ENCODE data around the gene JUNB.
"Not testable (repeated sequence)": the region's sequence is repeated elsewhere in the genome, so short reads cannot be mapped to it uniquely, and the experiment has no call there.

Gene JUNB

GRCh38 chr19:12804051-12804450, 12.8 kb downstream of the JUNB start:
- no peak for DNase-seq (ENCODE audit: low read depth)

DNA sequence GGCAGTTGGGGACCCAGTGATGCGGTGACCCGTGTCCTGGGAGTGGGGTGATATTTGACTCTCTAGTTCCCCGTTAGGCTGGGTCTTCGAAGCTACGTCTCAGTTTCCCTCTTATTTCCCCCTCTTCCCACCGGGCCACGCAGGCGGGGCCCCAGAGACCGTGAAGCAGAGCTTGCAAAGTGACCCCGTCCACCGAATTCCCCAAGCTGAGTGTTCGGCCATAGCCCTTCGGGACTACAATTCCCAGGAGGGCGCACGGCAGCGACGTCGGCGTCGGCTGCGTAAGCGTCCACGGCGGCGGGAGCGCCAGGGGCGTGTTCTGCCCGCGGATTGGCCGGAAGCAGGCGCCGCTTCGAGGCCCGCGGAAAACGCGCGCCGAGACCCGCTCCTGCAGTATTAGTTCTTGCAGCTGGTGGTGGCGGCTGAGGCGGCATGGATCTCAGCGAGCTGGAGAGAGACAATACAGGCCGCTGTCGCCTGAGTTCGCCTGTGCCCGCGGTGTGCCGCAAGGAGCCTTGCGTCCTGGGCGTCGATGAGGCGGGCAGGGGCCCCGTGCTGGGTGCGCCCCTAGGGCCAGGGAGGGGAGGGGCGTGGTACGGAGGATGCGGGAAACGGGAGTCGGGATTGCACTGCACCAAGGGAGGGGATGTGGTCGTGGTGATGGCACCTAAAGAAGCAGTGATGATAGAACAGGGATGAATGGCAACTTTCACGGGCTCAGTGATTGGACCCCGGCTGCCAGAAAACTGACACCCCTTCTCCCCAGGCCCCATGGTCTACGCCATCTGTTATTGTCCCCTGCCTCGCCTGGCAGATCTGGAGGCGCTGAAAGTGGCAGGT, 15.2 kb downstream of the JUNB start, which contains the start of gene RNASEH2A:
TSS of gene RNASEH2A (plus strand) at position 343 of the 840 bp plus-strand sequence. CDS start at position 433, 90 bp downstream.
- no peak for DNase-seq (ENCODE audit: low read depth)

DNA sequence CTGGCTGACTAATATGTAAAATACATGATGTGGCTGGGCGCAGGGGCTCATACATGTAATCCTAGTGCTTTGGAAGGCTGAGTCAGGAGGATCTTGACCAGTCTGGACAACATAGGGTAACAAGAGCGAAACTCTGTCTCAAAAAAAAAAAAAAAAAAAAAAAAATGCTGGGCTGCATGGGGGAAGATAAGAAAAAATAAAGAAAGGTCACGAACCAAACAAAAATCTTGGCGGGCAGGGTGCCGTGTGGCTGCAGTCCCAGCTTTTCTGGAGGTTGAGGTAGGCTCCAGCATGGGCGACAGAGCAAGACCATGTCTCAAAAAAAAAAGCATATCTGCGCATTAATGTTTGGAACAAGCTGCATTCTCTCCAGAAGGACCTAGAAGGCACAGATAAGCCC, 23.8 kb downstream of the JUNB start:
- no peak for DNase-seq (ENCODE audit: low read depth)

DNA sequence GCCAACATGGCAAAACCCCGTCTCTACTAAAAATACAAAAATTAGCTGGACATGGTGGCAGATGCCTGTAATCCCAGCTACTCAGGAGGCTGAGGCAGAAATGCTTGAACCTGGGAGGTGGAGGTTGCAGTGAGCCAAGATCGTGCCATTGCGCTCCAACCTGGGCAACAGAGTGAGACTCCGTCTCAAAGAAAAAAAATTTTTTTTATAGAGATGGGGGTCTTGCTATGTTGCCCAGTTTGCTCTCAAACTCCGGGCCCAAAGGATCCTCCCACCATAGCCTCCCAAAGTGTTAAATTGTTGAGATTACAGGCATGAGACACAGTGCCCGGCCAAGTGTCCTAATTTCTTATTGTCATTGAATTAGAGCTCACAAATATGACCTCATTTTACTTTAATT, 25.9 kb downstream of the JUNB start:
- DNase-seq (ENCODE audit: low read depth), result not testable (repeated sequence)

- not testable (repeated sequence) for DNase-seq (ENCODE audit: low read depth)
Measured at GRCh38 chr19:12817810-12818209, 26.5 kb downstream of the JUNB start.

DNA sequence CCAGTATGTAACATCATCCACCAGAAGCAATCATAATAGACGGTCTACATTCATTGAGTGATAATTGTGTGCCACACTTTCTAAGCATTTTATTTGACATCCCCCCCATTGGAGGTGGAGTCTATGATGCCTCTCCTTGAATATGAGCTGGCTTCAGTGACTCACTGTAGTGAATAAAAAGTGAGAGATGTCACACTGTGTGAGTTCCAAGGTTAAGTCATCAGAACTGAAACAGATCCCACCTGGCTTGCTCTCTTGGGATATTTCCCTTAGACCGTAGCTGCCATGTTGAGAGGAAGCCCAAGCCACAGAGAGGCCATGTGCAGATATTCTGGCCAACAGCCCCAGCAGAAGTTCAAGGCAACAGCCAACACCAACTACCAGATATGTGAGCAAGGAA, 30.5 kb downstream of the JUNB start:
- no peak for DNase-seq (ENCODE audit: low read depth)

DNA sequence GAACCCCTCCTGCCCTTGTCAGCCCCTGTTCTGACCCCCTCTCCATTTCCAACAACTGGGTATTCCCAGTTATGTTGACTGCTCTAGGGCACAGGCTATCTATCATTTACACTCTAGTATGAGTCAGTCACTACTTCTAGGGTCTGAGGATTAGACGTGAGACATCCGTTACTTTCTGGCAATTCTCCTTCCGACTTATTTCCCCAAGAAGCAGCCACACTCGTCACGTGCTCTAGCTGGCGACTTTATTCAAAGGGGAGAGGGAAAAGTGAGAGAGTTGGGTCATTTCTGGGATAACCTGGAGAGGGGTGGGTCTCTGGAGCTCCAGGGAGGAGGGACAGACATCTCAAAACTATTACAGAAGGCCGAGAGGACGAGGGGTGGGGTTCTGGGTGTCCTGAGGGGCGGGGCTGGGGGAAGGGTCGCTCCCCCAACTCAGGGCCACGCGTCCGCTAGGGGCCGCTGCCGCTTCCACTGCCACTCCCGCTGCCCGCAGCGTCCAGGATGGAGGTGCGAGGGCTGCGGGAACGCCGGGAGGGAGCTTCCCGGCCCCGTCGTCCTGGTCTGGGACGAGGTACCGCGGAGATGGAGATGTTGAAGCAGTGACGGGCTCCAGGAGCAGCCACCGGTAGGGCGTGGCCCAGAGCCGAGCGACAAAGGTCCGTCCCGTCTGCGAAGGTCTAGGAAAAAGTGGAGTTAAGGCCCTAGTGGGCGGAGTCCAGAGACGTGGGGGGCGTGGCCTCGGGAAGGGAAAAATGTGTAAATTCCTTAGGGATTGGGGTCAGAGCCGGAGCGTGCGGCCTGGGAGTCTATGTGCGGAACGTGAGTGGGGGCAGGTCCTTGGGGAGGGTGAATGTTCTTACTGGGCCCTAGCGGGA, 34.2 kb downstream of the JUNB start:
- DNase-seq (ENCODE audit: low read depth), result no peak

- no peak for DNase-seq (ENCODE audit: low read depth)
Measured at GRCh38 chr19:12828494-12828893, 37.2 kb downstream of the JUNB start.

- DNase-seq (ENCODE audit: low read depth), result no peak
Measured at GRCh38 chr19:12833418-12833737, 42.1 kb downstream of the JUNB start.

- no peak for DNase-seq (ENCODE audit: low read depth)
Measured at GRCh38 chr19:12833738-12834565, 42.7 kb downstream of the JUNB start.

DNA sequence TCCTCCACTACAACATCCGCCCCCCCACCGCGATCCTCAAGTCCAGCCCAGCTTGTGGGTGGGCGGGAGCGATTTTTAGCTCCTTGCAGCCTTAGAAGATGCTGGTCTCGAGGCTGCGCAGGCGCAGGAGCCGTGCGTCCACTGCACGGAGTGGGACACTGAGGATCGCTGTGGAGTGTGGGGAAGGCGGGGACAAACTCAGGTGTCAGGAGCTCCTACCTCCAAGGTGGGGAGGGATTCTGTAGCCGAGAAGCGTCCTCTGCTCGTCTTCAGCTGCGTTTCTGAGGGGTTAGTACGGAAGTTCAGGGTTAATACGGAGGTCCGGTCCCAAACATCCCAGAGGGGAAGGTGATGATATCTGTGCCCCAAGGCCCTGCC, 43.3 kb downstream of the JUNB start, which contains the start of gene RTBDN:
TSS of gene RTBDN (minus strand) at position 14 of the 378 bp plus-strand sequence. CDS start 4,600 bp downstream, outside the sequence.
- DNase-seq (ENCODE audit: low read depth), result no peak

DNA sequence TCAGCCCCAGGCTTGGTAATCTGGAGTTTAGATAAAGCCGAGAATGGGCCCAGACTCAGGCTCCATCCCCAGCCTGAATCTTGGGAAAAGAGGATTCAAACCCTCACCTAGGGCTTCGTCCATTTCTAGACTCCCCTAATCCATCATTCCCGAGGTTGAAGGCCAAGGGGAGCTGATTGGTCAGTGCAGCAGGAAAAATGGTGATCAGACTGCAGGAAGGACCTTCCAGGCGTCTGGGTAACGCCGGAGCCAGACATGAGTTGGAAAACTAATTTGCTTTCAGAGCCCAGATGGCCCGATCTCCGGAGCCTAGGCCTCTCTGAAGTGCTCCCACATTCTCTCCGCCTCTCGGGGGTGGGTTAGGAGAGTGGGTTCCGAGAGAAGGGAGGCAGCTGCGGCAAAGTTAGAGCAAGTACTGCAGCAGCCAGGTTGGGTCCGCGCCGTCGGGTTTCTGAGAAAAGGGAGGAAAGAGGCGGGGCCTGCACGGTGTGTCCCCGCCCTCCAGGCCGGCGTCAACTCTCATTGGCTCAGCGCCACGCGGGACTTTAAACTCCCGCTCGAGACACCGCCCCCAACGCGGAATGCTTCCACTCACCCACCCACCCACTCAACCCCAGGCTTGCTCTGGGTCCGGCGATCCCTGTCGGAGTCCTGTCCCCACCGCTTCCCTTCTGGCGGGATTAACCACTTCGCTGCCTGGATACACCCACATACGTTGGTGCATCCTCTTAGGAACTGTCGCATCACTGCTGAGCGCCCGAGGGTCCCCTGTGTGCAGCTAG, 43.9 kb downstream of the JUNB start:
- DNase-seq (ENCODE audit: low read depth), result no peak

- DNase-seq (ENCODE audit: low read depth), result no peak
Measured at GRCh38 chr19:12836529-12836863, 45.2 kb downstream of the JUNB start.

- DNase-seq (ENCODE audit: low read depth), result no peak
Measured at GRCh38 chr19:12837225-12837624, 45.9 kb downstream of the JUNB start.

DNA sequence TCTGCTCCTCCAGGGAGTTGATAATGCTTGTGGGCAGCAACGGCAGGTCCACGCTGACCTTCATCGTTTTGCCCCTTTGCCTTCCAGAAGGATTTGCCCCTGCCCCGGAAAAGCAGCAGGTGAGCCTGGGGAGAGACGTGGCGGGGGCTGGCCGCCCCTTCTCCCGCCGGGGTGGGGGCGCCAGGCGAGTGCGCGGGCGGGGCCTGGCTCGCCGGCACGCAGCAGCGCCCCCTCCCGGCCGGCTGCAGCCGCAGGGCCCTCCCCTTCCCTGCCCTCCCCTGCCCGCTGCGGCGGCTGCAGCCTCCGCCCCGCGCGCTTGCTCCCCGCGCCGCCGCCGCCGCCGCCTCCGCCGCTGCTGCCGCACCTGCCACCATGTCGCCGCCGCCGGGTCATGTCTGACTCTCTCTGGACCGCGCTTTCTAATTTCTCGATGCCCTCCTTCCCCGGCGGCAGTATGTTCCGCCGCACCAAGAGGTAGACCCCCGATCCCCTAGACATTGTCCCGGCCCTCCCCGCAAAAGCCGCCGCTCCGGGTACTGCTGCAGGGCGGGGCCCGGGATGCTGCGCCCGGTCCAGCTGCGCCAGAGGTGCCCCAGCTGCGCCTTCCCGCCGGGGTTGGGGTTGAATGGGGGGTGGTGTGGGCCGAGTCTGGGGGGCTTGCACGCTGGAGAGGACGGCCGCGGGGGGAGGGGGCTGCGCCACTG, 47.0 kb downstream of the JUNB start, which contains the start of gene MAST1:
TSS of gene MAST1 (plus strand) at position 334 of the 704 bp plus-strand sequence. CDS start at position 392, 58 bp downstream.
- DNase-seq (ENCODE audit: low read depth), result no peak

DNA sequence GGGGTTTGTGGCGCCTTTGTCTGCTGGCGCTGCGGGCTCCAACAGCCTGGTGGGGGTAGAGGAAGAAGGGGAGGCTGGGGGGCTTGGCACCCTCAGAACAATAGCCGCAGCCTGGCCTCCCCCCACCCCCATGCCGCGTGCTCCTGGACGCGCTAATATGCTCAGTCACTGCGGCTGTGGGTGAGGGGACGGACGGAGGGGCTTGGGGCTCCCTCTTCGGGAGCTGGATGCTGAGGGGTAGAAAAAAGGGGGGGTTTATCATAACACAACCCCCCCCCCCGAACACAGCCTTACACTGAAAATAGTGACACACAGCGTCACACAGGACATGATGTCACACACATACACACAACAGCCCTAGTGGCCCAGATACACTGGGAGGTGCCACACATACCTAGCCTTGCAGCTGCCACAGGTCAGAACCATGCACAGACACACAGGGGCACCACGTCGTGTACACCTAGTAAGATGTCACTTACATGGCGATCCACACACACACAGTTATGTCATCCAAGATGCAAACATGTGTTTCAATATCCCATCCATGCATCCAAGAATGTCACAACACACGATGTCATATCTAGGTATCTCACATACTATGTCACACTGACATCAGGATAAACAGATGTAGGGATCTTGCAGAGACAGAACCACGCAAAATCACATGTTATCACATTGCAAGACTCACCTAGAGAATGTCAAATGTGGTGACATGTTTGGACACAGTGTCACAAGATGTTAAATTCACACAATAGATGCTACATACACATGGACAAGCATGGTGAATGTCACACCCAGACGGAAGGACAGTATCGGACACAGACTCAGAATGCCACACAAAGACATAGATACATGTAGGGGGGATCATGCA, 47.8 kb downstream of the JUNB start:
- no peak for DNase-seq (ENCODE audit: low read depth)

GRCh38 chr19:12840091-12841079, 49.1 kb downstream of the JUNB start:
- DNase-seq (ENCODE audit: low read depth), result peak; percentile 19

GRCh38 chr19:12841094-12841493, 49.8 kb downstream of the JUNB start:
- no peak for DNase-seq (ENCODE audit: low read depth)

Data from non-pigmented ciliary epithelial cell (primary cell).